Stimulated activated CD4-positive, alpha-beta T cell treated with anti-CD3 and anti-CD28 coated beads, Interleukin-1b, Interleukin-23, amount 100 ng/mL, for 1 hour (primary cell): ENCODE data around the gene ALDH4A1.

Experiments
- DNase-seq, 2 donors: peaks; one replicate each; pipeline ENCODE4 v3.0.0-alpha.2; 2020; ENCODE audit warnings: low read depth in 2 of 2

ALDH4A1 gene

DNA sequence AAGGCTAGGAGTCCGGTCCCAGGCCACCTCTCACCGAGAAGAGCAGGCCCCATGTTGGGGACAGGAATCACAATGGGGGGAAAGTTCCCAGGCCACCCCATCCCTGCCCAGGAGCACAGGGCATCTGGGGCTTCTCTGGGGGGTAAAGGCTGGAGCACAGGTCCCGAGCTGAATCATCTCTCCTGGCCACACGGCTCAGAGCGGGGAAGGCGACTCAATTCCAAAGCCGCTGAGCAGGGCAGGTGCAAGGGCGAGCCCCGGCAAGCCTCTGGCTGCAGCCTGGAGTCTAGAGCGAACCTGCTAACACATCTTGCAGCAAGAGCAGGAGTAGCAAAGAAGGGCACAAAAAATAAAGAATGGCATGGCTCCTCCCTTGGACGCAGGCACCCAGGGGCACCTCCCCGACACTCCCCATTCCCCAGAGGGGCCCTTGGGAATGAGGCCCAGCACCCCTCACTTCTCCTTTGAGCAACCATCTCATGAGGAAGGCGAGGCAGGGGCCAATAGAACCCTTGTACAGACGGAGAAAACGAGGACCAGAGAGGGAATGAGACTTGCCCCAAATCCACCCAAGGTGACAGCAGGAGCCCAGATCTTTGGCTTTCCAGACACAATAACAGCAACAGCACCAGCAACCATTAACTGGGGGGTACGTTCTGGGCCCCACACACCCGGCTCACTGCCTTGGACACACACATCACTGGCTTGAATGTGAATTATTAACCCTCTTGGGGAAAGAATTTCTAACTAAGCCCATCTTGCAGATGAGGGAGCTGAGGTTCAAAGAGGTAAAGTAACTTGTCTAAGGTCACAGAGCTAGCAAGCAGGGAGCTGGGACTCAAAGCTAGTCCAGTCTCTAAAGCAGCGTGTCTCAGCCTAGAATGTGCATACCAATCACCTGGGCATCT is 20.7 kb upstream of the ALDH4A1 start:
- DNase-seq, result no peak

DNA sequence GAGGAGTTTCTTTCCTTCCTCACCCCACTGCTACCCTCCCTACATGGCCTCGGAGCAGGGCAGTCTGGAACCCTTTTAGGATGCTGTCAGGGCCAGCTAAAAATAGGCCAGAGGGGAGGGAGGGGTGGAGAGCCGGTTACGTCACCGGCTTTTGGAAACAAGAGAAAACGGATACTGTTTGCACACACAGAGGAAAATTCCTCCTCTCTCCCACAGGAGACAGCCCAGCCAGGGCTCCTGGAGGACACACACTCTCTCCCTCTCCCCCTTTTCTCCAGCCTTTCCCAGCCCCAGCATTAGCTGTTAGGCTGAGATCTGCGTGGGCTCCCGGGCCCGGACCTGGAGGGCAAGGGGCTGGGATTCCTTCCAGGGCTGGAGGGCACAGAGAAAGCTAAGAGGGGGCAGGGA is 20.0 kb upstream of the ALDH4A1 start:
- DNase-seq, result no peak

DNA sequence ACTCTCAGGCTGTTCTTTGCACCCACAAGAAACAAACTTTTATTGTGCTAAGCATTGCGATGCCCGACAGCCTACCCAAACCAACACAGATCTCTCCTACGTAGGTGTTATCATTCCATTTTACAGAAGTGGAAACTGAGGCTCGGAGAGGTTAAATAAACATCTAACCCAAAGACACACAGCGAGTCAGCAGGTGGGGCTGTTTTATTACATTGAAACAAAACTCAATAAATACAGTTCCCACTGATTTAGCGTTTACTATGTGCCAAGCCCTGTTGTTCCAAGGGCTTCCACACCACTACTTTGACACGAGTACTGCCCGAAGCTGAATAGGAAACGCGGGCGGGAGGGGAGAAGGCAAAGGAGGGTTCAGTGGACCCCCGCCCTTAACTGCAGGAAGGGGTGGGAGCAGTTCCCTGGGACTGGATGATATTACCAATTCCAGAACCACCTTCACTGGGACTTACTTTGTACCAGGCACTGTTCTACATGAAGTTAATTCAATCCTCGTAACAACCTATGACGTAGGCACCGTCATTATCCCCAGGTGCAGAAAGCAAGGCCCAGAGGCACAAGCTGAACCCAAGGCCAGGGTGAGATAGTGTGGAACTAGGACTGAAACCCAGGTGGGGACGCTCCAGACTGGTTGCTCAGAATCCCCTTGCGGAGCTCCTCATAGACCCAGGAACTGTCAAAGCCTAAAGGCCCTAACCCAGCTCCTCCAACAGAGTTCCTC is 19.3 kb upstream of the ALDH4A1 start:
- no peak for DNase-seq

- DNase-seq, result no peak
Observed at GRCh38 chr1:18920931-18921330, 18.6 kb upstream of the ALDH4A1 start.

DNA sequence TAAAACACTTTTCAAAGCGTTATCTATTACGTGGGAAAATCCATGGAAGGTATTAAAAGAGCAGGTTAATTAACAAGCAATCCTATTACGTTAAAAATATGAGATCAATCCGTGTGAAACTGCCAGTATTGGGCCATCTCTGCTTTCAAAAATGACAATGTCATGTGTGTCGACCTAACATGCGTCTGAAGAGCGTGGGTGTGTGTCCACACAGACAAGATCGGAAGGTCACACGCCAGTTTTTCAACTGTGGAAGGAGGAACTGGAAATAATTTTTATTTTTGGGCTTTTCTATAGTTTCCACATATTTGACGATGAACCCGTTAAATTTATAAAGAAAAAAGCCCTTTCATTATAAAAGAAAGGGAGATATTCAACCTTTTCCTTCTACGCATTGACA is 17.6 kb upstream of the ALDH4A1 start:
- DNase-seq, result no peak

GRCh38 chr1:18919197-18919905 is 17.0 kb upstream of the ALDH4A1 start:
- no peak for DNase-seq

DNA sequence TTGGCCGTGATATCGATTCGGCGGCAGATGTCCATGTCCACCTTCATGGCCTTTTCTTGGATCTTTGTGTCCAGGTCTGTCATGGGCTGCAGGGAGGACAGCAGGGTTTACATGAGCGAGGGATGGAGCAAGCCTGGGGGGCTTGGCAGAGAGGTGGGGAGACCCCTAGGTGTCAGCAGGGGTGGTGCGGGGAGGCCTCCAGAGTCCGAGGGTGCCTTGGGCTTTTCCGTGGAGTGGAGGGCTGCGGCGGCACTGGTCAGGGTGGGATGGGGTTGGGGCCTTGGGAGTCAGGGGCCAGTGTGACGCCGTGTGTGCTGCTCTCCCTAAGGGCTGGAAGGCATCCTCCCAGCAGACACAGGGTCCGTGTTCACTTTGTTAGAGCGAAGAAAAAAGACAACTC is 16.1 kb upstream of the ALDH4A1 start:
- DNase-seq, result no peak

GRCh38 chr1:18917071-18917799 is 14.9 kb upstream of the ALDH4A1 start:
- no peak for DNase-seq

DNA sequence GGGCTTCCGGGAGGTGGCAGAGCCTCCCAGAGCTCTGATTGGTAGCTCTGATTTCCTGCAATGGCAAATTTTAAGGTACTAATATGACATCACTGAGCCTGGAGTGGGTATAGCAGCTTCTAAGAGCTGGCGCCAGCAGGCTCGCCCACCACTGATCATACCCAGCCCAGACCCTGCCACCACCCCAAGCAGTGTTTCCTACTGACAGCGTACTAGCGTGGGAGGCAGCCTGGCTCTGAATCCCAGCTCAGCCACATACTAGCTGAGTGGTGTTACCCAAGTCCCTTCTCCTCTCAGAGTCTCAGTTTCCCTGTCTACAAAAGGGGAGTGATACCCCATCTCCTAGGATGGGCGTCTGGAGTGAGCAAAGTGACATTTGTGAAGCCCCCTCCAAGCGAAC is 13.0 kb upstream of the ALDH4A1 start:
- DNase-seq, result no peak

DNA sequence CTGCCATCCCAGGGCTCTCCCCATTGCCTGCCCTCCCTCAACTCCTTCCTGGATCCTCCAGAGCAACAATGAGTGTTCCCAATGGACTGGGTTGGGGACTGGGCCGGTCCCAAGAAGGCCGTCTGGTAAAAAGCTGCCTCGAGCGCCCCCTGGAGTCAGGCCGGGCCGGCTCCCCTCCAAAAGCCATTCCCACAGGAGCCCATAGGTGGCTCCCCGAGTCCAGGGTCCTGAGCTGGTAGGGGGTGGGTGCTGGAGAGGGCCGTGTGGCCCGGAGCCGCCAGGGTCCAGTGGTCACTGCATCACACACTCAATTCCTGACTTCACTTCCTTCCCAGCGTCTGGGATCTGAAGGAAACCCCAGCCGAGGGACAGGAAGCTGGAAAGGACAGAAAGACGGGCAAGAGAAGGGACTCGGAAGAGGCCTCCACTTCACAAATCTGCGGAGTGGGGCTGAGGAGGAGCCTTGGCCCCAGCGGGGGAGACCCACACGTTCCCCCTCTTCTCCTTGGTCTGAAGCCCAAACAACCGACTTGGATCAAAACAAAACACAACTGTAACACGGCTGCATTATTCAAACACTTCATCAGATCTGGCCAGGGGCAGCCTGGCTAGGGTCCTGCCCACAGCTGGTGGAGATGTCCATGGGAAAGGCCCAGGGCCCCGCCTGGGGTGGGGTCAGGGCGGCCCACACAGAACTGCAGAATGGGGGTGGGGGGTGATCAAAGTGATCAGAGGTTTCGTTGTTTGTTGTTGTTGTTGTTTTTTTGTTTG is 10.9 kb upstream of the ALDH4A1 start:
- peak; percentile 50 to 68 for DNase-seq

- no peak for DNase-seq
Observed at GRCh38 chr1:18912550-18912949, 10.2 kb upstream of the ALDH4A1 start.

GRCh38 chr1:18908911-18909771 is 6.8 kb upstream of the ALDH4A1 start:
- DNase-seq, result no peak

DNA sequence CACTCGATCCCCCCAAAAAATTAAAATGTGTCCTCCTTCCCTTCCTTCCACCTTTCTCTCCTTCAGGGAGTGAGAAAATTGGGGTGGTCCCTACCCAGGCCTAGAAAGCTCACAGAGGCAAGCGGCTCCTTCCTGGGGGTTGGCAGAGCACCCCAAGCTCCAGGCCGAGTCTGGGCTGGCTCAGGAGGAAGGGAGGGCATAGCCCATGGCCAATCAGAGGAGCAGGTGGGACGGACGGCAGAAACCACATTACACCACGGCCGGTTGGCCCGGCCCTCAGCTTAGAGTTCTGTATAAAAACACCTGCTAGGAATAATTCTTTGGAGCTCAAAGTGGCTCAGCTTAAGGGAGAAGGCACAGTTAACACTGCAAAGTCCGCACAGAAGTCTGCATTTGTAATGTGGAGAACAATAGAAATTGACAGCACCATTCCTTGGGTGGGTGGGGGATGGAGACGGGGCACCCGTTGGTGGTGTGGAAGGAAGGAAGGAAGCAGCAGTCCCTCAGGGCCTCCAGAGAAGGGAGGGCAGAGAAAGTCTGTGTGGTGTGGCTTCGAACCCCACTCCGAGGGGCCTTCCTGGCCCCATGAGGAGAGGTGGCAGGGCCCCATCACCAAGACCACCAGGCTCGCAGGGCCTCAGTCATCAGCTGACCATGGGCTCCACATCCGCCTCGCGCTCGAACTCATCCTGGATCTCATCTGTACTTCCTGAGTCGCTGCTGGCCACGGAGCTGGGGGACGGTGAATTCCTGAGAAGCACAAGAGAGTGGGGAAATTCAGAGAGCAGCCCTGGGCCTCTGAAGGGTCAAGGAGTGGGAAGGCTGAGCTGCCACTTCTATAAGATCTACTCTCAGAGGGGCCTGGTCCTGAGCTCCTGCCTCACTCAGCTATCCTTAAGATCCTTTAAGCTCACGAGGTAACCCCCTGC is 5.8 kb upstream of the ALDH4A1 start:
- no peak for DNase-seq

DNA sequence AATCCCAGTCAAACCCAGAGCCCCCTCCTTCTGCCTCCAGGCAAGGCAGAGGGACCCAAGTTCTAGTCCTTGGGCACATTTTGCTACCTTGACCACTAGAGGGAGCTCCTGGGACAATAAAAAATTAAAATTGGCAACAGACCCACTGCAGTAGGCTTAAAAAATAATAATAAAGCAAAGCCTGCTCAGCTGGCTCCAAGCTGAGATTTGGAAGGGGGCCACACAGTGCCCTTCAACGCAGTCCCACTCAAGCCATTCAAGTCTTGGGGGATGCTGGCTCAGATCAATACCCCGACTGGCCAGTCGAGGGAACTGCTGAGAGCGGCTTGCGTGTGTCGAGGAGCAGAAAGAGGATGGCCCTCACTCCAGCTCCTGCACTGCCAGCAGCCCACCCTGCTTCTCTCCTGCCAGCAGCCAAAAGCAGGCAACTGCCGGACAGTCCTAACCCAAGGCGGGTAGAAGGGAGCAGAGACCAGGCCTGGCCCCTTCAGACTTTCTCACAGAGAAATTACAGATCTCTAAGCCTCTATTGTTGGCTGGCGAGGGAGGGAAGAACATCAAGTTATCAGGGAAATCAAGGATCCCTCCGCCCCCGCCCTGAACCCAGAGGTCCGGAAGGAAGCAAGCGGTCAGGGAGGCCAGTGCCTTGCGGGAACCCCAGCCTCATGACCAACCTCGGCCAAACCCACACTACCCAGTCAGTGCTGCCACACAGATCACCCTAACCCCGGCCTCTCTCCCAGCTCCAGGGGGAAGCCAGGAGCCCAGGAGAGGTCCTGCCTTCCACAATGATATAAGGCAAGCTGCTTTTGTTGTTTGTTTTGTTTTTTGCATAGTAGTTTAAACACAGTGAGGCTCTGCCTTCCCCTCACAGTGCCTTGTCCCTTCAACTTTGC is 4.9 kb upstream of the ALDH4A1 start:
- DNase-seq, result peak; percentile 30 to 32

- no peak for DNase-seq
Observed at GRCh38 chr1:18903291-18903756, 969 bp upstream of the ALDH4A1 start.

DNA sequence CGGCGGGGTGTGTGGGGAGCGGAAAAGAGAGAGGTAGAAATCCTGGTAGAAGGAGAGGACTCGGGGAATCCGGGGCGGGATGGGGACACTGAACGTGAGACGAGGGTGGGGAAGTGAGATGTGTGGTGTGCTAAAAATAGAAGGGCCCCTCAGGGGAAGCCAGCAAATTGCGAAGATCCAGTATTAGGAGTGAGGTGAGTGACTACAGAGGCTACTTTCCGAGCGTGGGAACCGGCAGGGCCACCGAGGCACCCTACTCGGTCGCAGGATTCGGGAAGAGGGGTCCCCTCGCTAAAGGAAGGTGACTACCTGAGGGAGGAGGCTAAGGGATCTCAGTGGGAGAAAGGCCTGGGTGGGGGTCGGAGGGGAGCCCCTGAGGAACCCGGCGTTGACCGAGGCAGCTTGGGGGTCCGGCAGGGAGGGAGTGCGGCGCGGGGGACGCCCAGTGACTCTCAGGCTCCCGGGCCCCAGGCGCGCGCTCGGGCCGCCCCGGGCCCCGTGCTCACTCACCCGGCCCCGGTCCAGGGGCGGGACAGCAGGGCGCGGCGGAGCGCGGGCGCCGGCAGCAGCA is 318 bp downstream of the ALDH4A1 start:
- DNase-seq, result no peak
